Measurements from ENCODE around the gene PTPRS.

DNA sequence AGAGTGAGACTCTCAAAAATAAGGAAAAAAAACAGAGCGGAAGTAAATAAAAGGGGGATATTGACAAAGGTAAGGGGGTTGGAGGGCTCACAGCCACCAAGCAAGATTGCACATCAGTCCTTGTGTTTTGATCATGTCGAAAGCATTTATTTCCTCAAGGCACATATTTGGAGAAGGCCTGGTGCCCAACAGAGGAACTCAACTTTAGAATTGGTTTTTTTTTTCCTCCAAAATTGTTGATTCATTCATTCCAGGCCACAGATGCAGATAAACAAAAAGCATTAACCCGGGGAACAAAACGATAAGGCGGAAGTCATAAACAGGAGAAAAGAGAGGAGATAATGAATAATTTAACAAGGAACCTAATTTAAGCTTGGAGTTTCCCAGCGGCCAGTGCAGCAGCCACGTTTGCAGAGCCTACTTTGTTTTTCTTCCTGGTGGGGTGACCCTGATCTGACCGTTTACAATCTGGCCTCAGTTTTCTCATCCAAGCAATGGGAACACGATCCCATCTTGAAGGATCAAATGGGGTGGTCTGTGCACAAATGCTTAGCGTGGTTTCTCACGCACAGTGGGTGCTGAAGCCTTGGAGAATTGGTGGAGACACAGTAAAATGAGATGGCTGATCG is 2.1 kb upstream of the PTPRS start:
- TF ChIP-seq, protein P1, sequence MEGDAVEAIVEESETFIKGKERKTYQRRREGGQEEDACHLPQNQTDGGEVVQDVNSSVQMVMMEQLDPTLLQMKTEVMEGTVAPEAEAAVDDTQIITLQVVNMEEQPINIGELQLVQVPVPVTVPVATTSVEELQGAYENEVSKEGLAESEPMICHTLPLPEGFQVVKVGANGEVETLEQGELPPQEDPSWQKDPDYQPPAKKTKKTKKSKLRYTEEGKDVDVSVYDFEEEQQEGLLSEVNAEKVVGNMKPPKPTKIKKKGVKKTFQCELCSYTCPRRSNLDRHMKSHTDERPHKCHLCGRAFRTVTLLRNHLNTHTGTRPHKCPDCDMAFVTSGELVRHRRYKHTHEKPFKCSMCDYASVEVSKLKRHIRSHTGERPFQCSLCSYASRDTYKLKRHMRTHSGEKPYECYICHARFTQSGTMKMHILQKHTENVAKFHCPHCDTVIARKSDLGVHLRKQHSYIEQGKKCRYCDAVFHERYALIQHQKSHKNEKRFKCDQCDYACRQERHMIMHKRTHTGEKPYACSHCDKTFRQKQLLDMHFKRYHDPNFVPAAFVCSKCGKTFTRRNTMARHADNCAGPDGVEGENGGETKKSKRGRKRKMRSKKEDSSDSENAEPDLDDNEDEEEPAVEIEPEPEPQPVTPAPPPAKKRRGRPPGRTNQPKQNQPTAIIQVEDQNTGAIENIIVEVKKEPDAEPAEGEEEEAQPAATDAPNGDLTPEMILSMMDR (IDR thresholded peaks at IDR 0.05; ENCODE audit: borderline replicate concordance, extremely low read depth, low read length, poor library complexity, severe bottlenecking), result no peak
- TF ChIP-seq EZH2 (IDR thresholded peaks at IDR 0.05; ENCODE audit: borderline replicate concordance, low read depth, low read length, severe bottlenecking), result no peak
